Activated CD4-positive, alpha-beta T cell treated with anti-CD3 and anti-CD28 coated beads, Interleukin-2, amount 10 ng/mL, durations not matched to agents 24 days and 14 days (primary cell): ENCODE results near the gene HAUS7. TPM values are rescaled to one million over a fixed set of nuclear protein-coding genes. Genes with fewer than 3 reads are reported as not detected.

ENCODE experiments used
- DNase-seq: peaks from one replicate; pipeline ENCODE4 v3.0.0; 2022
- H3K27ac Mint-ChIP-seq: one replicate; pipeline ENCODE4 v1.8.0; 2022; ENCODE audit warnings: mild to moderate bottlenecking, mixed read lengths
- H3K27me3 Mint-ChIP-seq: one replicate; pipeline ENCODE4 v1.8.0; 2022; ENCODE audit warnings: mixed read lengths
- H3K36me3 Mint-ChIP-seq: one replicate; pipeline ENCODE4 v1.8.0; 2022; ENCODE audit warnings: low read depth, mild to moderate bottlenecking, mixed read lengths
- H3K4me1 Mint-ChIP-seq: one replicate; pipeline ENCODE4 v1.8.0; 2021; ENCODE audit warnings: mixed read lengths
- H3K4me3 Mint-ChIP-seq: one replicate; pipeline ENCODE4 v1.8.0; 2022; ENCODE audit warnings: mild to moderate bottlenecking, moderate library complexity, mixed read lengths
- H3K9me3 Mint-ChIP-seq: one replicate; pipeline ENCODE4 v1.8.0; 2021; ENCODE audit warnings: mixed read lengths
- intact Hi-C: fragments of 100-400 bp; cut with micrococcal nuclease; formaldehyde crosslinking; loops from one replicate; pipeline ENCODE4 v1.15.1; 2023
- total RNA-seq: library from RNA; stranded (reverse); gene quantifications from 2 replicates; pipeline ENCODE4 v1.2.3, GENCODE V29; 2022

Gene HAUS7
- total RNA-seq, 1 donor from 2014 or later = 79.4 TPM

- no peak for DNase-seq
- no peaks in the 10 kb centered on the region for H3K36me3 Mint-ChIP-seq
- no peaks in the 10 kb centered on the region for H3K4me1 Mint-ChIP-seq
- no peaks in the 10 kb centered on the region for H3K27me3 Mint-ChIP-seq
- H3K9me3 Mint-ChIP-seq = no peaks in the 10 kb centered on the region
- H3K4me3 Mint-ChIP-seq = no peak overlapping the region
- intact Hi-C loops = no loop called here
- no peak overlapping the region for H3K27ac Mint-ChIP-seq
Measured at GRCh38 chrX:153440556-153441135, 29.7 kb downstream of the HAUS7 start.

GRCh38 chrX:153439977-153440376 is 30.4 kb downstream of the HAUS7 start:
- Mint-ChIP-seq H3K36me3 (no peaks in the 10 kb centered on the region), H3K27me3 (no peaks in the 10 kb centered on the region), H3K4me3 (no peak overlapping the region), H3K27ac (no peak overlapping the region), H3K4me1 (no peaks in the 10 kb centered on the region), H3K9me3 (no peaks in the 10 kb centered on the region)
- intact Hi-C loops = no loop called here
- no peak for DNase-seq

GRCh38 chrX:153438532-153438931 is 31.8 kb downstream of the HAUS7 start:
- H3K27me3 Mint-ChIP-seq = no peaks in the 10 kb centered on the region
- no peaks in the 10 kb centered on the region for H3K9me3 Mint-ChIP-seq
- no peak overlapping the region for H3K27ac Mint-ChIP-seq
- DNase-seq = no peak
- intact Hi-C loops = no loop called here
- H3K4me1 Mint-ChIP-seq = no peaks in the 10 kb centered on the region
- no peak overlapping the region for H3K4me3 Mint-ChIP-seq
- H3K36me3 Mint-ChIP-seq = no peaks in the 10 kb centered on the region

GRCh38 chrX:153435845-153436244 is 34.5 kb downstream of the HAUS7 start:
- no peaks in the 10 kb centered on the region for H3K9me3 Mint-ChIP-seq
- H3K27me3 Mint-ChIP-seq = no peaks in the 10 kb centered on the region
- H3K36me3 Mint-ChIP-seq = no peaks in the 10 kb centered on the region
- no peaks in the 10 kb centered on the region for H3K4me1 Mint-ChIP-seq
- DNase-seq = no peak
- intact Hi-C loops = no loop called here
- H3K4me3 Mint-ChIP-seq = no peak overlapping the region
- no peak overlapping the region for H3K27ac Mint-ChIP-seq

- no peak for DNase-seq
- intact Hi-C loops = no loop called here
- H3K36me3 Mint-ChIP-seq = no peaks in the 10 kb centered on the region
Measured at GRCh38 chrX:153434801-153435200, 35.6 kb downstream of the HAUS7 start.

GRCh38 chrX:153433781-153434285 is 36.5 kb downstream of the HAUS7 start:
- DNase-seq = no peak
- Mint-ChIP-seq H3K27ac (no peak overlapping the region), H3K36me3 (no peaks in the 10 kb centered on the region), H3K4me3 (no peak overlapping the region), H3K9me3 (no peaks in the 10 kb centered on the region), H3K4me1 (no peaks in the 10 kb centered on the region), H3K27me3 (peaks cover 1% of the 10 kb centered on the region)
- intact Hi-C loops = no loop called here

More at GRCh38 chrX:153434801-153435200, 35.6 kb downstream of the HAUS7 start:
- no peaks in the 10 kb centered on the region for H3K27me3 Mint-ChIP-seq
- no peak overlapping the region for H3K27ac Mint-ChIP-seq
- H3K4me1 Mint-ChIP-seq = no peaks in the 10 kb centered on the region
- H3K9me3 Mint-ChIP-seq = no peaks in the 10 kb centered on the region
- no peak overlapping the region for H3K4me3 Mint-ChIP-seq

- H3K36me3 Mint-ChIP-seq = no peaks in the 10 kb centered on the region
- no peak overlapping the region for H3K4me3 Mint-ChIP-seq
- no peaks in the 10 kb centered on the region for H3K9me3 Mint-ChIP-seq
- no peak for DNase-seq
- H3K27ac Mint-ChIP-seq = no peak overlapping the region
- H3K4me1 Mint-ChIP-seq = no peaks in the 10 kb centered on the region
- intact Hi-C loops = no loop called here
- peaks cover 1% of the 10 kb centered on the region for H3K27me3 Mint-ChIP-seq
Measured at GRCh38 chrX:153433161-153433680, 37.2 kb downstream of the HAUS7 start.

GRCh38 chrX:153430796-153431195 is 39.6 kb downstream of the HAUS7 start:
- DNase-seq = no peak
- no peaks in the 10 kb centered on the region for H3K36me3 Mint-ChIP-seq
- intact Hi-C loops = no loop called here
- no peak overlapping the region for H3K27ac Mint-ChIP-seq
- peaks cover 1% of the 10 kb centered on the region for H3K27me3 Mint-ChIP-seq
- no peak overlapping the region for H3K4me3 Mint-ChIP-seq
- no peaks in the 10 kb centered on the region for H3K9me3 Mint-ChIP-seq
- no peaks in the 10 kb centered on the region for H3K4me1 Mint-ChIP-seq

- DNase-seq = no peak
- no peaks in the 10 kb centered on the region for H3K4me1 Mint-ChIP-seq
- no peak overlapping the region for H3K27ac Mint-ChIP-seq
- intact Hi-C loops = no loop called here
- H3K4me3 Mint-ChIP-seq = no peak overlapping the region
- H3K9me3 Mint-ChIP-seq = no peaks in the 10 kb centered on the region
- peaks cover 1% of the 10 kb centered on the region for H3K27me3 Mint-ChIP-seq
- H3K36me3 Mint-ChIP-seq = no peaks in the 10 kb centered on the region
Measured at GRCh38 chrX:153426204-153426603, 44.2 kb downstream of the HAUS7 start.

- no peak for DNase-seq
- intact Hi-C loops = no loop called here
- Mint-ChIP-seq H3K27me3 (no peaks in the 10 kb centered on the region), H3K4me1 (no peaks in the 10 kb centered on the region), H3K36me3 (no peaks in the 10 kb centered on the region), H3K9me3 (no peaks in the 10 kb centered on the region), H3K27ac (no peak overlapping the region), H3K4me3 (no peak overlapping the region)
Measured at GRCh38 chrX:153423652-153424051, 46.7 kb downstream of the HAUS7 start.

- no peak overlapping the region for H3K4me3 Mint-ChIP-seq
Measured at GRCh38 chrX:153421856-153422255, 48.5 kb downstream of the HAUS7 start.

GRCh38 chrX:153420851-153421599 is 49.4 kb downstream of the HAUS7 start:
- H3K36me3 Mint-ChIP-seq = peaks cover 1% of the 10 kb centered on the region
- DNase-seq = no peak
- H3K4me3 Mint-ChIP-seq = no peak overlapping the region
- H3K9me3 Mint-ChIP-seq = no peaks in the 10 kb centered on the region
- no peaks in the 10 kb centered on the region for H3K4me1 Mint-ChIP-seq
- no peak overlapping the region for H3K27ac Mint-ChIP-seq
- no peaks in the 10 kb centered on the region for H3K27me3 Mint-ChIP-seq
- intact Hi-C loops = no loop called here

More at GRCh38 chrX:153421856-153422255, 48.5 kb downstream of the HAUS7 start:
- Mint-ChIP-seq H3K9me3 (no peaks in the 10 kb centered on the region), H3K27me3 (no peaks in the 10 kb centered on the region), H3K4me1 (no peaks in the 10 kb centered on the region), H3K36me3 (peaks cover 1% of the 10 kb centered on the region), H3K27ac (no peak overlapping the region)
- intact Hi-C loops = no loop called here
- no peak for DNase-seq

- no peak for DNase-seq
- Mint-ChIP-seq H3K4me3 (no peak overlapping the region), H3K27ac (no peak overlapping the region), H3K4me1 (no peaks in the 10 kb centered on the region), H3K36me3 (peaks cover 1% of the 10 kb centered on the region), H3K27me3 (no peaks in the 10 kb centered on the region), H3K9me3 (no peaks in the 10 kb centered on the region)
- intact Hi-C loops = no loop called here
Measured at GRCh38 chrX:153417637-153418036, 52.7 kb downstream of the HAUS7 start.

GRCh38 chrX:153416781-153417450 is 53.5 kb downstream of the HAUS7 start:
- peaks cover 5% of the 10 kb centered on the region for H3K4me1 Mint-ChIP-seq
- H3K36me3 Mint-ChIP-seq = peaks cover 1% of the 10 kb centered on the region
- intact Hi-C loops = no loop called here
- no peak overlapping the region for H3K4me3 Mint-ChIP-seq
- no peaks in the 10 kb centered on the region for H3K9me3 Mint-ChIP-seq
- no peak overlapping the region for H3K27ac Mint-ChIP-seq
- no peak for DNase-seq
- H3K27me3 Mint-ChIP-seq = no peaks in the 10 kb centered on the region
